Measurements from ENCODE around the gene LIMCH1. TPM values are rescaled to one million over a fixed set of nuclear protein-coding genes. Genes with fewer than 3 reads are reported as not detected.

LIMCH1 gene
- polyA plus RNA-seq, 1 donor (not counting 4 experiments of a cell fraction or from before 2014, with no cell fraction given), result 1.1 TPM

DNA sequence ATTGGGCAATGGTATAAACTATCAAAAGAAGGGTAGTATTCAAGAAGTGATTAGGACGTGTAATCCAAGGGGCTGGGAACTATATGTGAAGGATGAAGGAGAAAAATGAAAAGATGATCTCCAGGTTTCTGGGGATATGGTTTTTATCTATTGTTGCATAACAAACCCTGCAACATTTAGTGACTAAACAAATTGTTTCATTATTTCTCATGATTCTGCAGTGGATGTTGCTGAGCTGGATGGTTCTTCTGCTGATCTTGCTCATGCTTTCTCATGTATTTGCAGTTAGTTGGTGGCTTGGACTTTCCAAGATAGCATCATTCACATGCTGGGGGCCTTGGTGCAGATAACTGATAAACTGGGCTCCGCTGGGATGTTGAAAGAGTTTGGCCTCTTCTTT is 181.5 kb downstream of the LIMCH1 start:
- no peak for TF ChIP-seq EZH2 (IDR thresholded peaks at IDR 0.05; ENCODE audit: low read length)
- TF ChIP-seq, protein P1, sequence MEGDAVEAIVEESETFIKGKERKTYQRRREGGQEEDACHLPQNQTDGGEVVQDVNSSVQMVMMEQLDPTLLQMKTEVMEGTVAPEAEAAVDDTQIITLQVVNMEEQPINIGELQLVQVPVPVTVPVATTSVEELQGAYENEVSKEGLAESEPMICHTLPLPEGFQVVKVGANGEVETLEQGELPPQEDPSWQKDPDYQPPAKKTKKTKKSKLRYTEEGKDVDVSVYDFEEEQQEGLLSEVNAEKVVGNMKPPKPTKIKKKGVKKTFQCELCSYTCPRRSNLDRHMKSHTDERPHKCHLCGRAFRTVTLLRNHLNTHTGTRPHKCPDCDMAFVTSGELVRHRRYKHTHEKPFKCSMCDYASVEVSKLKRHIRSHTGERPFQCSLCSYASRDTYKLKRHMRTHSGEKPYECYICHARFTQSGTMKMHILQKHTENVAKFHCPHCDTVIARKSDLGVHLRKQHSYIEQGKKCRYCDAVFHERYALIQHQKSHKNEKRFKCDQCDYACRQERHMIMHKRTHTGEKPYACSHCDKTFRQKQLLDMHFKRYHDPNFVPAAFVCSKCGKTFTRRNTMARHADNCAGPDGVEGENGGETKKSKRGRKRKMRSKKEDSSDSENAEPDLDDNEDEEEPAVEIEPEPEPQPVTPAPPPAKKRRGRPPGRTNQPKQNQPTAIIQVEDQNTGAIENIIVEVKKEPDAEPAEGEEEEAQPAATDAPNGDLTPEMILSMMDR (optimal IDR thresholded peaks at IDR 0.05 in 1 of 3, IDR thresholded peaks at IDR 0.05 in 1 of 3, conservative IDR thresholded peaks at IDR 0.05 in 1 of 3; ENCODE audit: extremely low read depth in 1 of 3, insufficient read depth in 2 of 3, low read length in 3 of 3), result no peak
- no peak overlapping the region for H2AFZ ChIP-seq (ENCODE audit: control insufficient read depth, low read length)
- no peaks in the 10 kb centered on the region for H3K36me3 ChIP-seq (ENCODE audit: control insufficient read depth in 2 of 2, extremely low read depth in 1 of 2, insufficient read depth in 2 of 2, low read length in 2 of 2)
- no peaks in the 10 kb centered on the region for H3K9me1 ChIP-seq (ENCODE audit: control insufficient read depth, extremely low read depth, insufficient read depth, low read length)
- DNase-seq (ENCODE audit: low read depth, low spot score) (no peak), FAIRE-seq (peak; percentile 17)
- no peak overlapping the region for H3K27ac ChIP-seq (ENCODE audit: control insufficient read depth, insufficient read depth, low read length)
- H3K9me3 ChIP-seq (ENCODE audit: control insufficient read depth, low read depth, low read length), result no peaks in the 10 kb centered on the region
- peaks cover 18% of the 10 kb centered on the region for H3K4me1 ChIP-seq (ENCODE audit: control insufficient read depth, extremely low read depth, insufficient read depth, low read length)
- H3K79me2 ChIP-seq (ENCODE audit: control insufficient read depth, insufficient read depth, low read length), result no peaks in the 10 kb centered on the region
- dilution Hi-C loops (cut with MboI; ENCODE audit: extremely low pct_ligation_motif_present, low sequenced_read_pairs), result no loop called here
- H3K9ac ChIP-seq (ENCODE audit: control insufficient read depth, extremely low read depth, insufficient read depth, low read length), result no peak overlapping the region
- peak overlapping the region; percentile 24 for H3K4me2 ChIP-seq (ENCODE audit: control insufficient read depth, extremely low read depth, insufficient read depth, low read depth, low read length)
- no peak overlapping the region for H3K4me3 ChIP-seq (ENCODE audit: control insufficient read depth in 2 of 3, extremely low read depth in 1 of 3, insufficient read depth in 2 of 3, low read depth in 1 of 3, low read length in 3 of 3)
- no peaks in the 10 kb centered on the region for H3K27me3 ChIP-seq (ENCODE audit: control insufficient read depth, extremely low read depth, insufficient read depth, low read length)
- H4K20me1 ChIP-seq (ENCODE audit: control insufficient read depth, extremely low read depth, insufficient read depth, low read length), result no peaks in the 10 kb centered on the region

DNA sequence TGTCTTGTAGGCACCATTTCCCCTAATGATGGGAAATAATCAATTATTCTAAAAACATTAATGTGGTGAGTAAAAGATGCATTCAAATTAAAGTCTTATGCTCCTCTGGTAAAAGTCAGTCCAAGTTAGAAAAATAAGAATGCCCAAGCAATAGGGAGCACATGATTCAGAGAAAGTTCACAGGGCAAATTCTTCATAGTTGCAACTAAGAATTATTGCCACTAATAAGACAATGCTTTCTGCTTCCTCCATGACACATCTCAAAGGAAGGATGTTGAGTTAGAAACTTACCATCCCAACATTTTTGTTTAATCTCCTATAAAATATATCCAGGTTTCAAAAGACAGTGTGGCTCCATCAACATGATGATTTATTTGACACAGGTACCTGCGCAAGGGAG is 184.2 kb downstream of the LIMCH1 start:
- TF ChIP-seq, protein P1 (optimal IDR thresholded peaks at IDR 0.05 in 1 of 3, IDR thresholded peaks at IDR 0.05 in 1 of 3, conservative IDR thresholded peaks at IDR 0.05 in 1 of 3; ENCODE audit: extremely low read depth in 1 of 3, insufficient read depth in 2 of 3, low read length in 3 of 3), result no peak
- TF ChIP-seq EZH2 (IDR thresholded peaks at IDR 0.05; ENCODE audit: low read length), result no peak
- no peak overlapping the region for H3K27ac ChIP-seq (ENCODE audit: control insufficient read depth, insufficient read depth, low read length)
- H3K79me2 ChIP-seq (ENCODE audit: control insufficient read depth, insufficient read depth, low read length), result no peaks in the 10 kb centered on the region
- dilution Hi-C loops (cut with MboI; ENCODE audit: extremely low pct_ligation_motif_present, low sequenced_read_pairs), result no loop called here
- H3K4me2 ChIP-seq (ENCODE audit: control insufficient read depth, extremely low read depth, insufficient read depth, low read depth, low read length), result no peak overlapping the region
- no peak overlapping the region for H2AFZ ChIP-seq (ENCODE audit: control insufficient read depth, low read length)
- no peaks in the 10 kb centered on the region for H3K9me1 ChIP-seq (ENCODE audit: control insufficient read depth, extremely low read depth, insufficient read depth, low read length)
- peaks cover 18% of the 10 kb centered on the region for H3K4me1 ChIP-seq (ENCODE audit: control insufficient read depth, extremely low read depth, insufficient read depth, low read length)
- FAIRE-seq (no peak), DNase-seq (ENCODE audit: low read depth, low spot score) (no peak)
- H3K36me3 ChIP-seq (ENCODE audit: control insufficient read depth in 2 of 2, extremely low read depth in 1 of 2, insufficient read depth in 2 of 2, low read length in 2 of 2), result no peaks in the 10 kb centered on the region
- H3K27me3 ChIP-seq (ENCODE audit: control insufficient read depth, extremely low read depth, insufficient read depth, low read length), result peaks cover 3% of the 10 kb centered on the region
- H3K4me3 ChIP-seq (ENCODE audit: control insufficient read depth in 2 of 3, extremely low read depth in 1 of 3, insufficient read depth in 2 of 3, low read depth in 1 of 3, low read length in 3 of 3), result no peak overlapping the region
- H3K9ac ChIP-seq (ENCODE audit: control insufficient read depth, extremely low read depth, insufficient read depth, low read length), result no peak overlapping the region
- no peaks in the 10 kb centered on the region for H3K9me3 ChIP-seq (ENCODE audit: control insufficient read depth, low read depth, low read length)
- no peaks in the 10 kb centered on the region for H4K20me1 ChIP-seq (ENCODE audit: control insufficient read depth, extremely low read depth, insufficient read depth, low read length)

Measured in keratinocyte (primary cell).